ENCODE data around the gene USP40.

USP40 gene

GRCh38 chr2:233458826-233459225 lies 107.8 kb downstream of the USP40 start:
- DNase-seq (ENCODE audit: low read depth, low spot score), result no peak

- no peak for DNase-seq (ENCODE audit: low read depth, low spot score)
Measured at GRCh38 chr2:233458031-233458610, 108.5 kb downstream of the USP40 start.

DNA sequence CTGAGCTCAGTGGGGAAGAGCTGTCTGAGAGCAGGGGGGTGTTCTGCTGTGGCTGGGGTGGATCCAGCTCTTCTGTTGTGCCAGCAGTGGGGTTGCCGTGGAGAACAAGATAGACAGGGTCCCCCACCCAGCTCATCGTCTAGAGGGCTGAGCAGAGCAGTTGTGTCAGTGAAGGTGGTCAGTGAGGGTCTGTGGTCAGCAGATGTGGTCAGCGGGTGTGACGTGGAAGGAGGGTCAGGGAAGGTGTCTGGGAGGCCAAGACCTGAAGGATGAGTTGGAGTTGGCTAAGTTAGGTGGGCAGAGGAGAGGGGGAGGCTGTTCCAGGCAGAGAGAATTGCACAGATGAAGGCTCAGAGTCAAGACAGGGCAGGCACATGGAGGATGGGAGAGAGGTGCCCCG lies 109.2 kb downstream of the USP40 start:
- DNase-seq (ENCODE audit: low read depth, low spot score), result no peak

GRCh38 chr2:233456934-233457333 lies 109.6 kb downstream of the USP40 start:
- DNase-seq (ENCODE audit: low read depth, low spot score), result peak; percentile 65

GRCh38 chr2:233456111-233456510 lies 110.5 kb downstream of the USP40 start:
- no peak for DNase-seq (ENCODE audit: low read depth, low spot score)

DNA sequence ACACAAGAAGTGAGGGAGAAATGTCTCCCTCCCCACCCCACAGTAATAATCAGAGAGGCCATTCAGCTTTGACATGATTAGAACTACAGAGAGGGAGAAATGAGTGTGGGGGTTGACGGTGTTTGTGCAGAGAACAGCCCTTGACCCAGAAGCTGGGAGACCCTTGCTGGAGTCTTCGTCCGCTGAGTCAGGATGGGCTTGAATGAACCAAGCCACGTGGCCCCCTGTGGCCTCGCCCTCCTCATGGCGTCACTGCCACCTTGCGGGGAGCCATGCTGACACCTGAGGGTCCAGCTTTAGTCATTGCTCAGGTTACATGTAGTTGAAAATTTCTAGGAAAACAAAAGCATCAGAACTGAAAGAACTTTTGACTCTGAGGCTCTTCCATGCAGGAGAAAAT lies 111.1 kb downstream of the USP40 start:
- DNase-seq (ENCODE audit: low read depth, low spot score), result no peak

DNA sequence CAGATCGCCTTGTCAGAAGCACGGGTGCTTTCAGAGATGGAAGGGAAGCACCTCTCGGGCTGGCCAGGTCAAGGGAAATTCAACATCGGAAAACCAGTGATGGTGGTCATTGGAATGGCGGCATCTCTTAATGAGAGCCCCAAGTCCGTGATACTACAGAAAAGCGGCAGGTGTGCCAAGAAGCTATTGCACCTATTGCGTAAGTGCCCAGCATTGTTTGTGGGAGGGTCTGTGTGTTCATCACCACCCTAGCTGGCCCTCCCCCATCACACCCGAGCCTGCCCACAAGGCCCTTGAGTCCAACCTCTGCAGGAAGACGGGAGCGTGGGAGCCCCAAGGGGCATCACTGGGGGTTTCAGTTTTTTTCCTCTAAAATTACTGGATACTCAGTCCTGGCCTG lies 111.6 kb downstream of the USP40 start:
- no peak for DNase-seq (ENCODE audit: low read depth, low spot score)

GRCh38 chr2:233453916-233454315 lies 112.7 kb downstream of the USP40 start:
- DNase-seq (ENCODE audit: low read depth, low spot score), result no peak

- DNase-seq (ENCODE audit: low read depth, low spot score), result no peak
Measured at GRCh38 chr2:233453111-233453915, 113.3 kb downstream of the USP40 start.

DNA sequence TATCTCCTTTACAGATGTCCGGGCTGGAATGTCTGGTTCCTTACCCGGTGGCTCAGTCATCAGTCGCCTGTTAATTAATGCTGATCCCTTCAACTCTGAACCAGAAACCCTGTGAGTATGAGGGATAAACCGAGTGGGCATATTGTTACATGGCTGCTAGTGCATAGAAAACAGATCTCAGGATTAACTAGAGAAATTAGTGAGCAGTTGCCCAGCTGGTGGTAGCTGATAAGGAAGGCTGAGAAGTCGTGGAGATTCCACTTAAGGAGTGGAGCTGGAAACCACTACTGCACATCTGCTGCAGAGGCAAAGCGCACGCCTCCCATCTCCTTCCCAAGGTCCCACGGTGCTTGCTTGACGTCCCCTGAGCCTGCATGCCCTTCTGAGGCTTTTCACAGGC lies 114.6 kb downstream of the USP40 start:
- DNase-seq (ENCODE audit: low read depth, low spot score), result no peak

DNA sequence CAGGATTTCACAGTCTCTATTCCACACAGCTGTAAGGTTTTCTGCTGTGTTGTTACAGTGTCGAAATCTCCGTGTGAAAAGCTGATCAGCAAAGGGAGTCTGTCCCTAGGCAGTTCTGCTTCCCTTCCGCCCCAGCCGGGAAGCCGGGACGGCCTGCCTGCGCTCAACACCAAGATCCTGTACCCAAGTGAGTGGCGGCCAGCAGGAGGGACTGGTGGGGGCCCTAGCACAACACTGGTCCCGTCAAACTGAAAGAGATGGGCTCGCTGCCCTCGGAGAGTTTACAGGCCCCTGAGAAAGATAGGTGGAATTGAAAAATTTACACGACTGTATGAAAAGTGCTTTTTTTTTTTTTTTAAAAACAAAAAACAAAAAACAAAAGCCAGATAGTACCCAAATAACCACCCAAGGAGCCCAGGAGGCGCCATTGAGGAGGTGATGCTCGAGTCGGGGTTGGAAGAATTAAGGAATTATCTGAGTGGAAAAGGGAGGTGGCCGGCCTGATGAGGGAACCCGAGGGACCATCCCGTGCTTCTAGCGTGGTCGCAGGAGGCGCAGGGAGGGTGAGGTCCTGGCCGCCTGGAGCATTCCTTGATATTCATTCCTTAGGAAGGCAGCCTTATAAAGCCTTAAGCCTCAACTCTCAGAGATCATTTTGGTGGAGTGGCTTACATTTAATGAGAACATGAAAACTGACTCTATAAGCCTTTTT lies 115.6 kb downstream of the USP40 start:
- no peak for DNase-seq (ENCODE audit: low read depth, low spot score)

GRCh38 chr2:233449921-233450863 lies 116.4 kb downstream of the USP40 start:
- no peak for DNase-seq (ENCODE audit: low read depth, low spot score)

GRCh38 chr2:233449081-233449901 lies 117.3 kb downstream of the USP40 start:
- DNase-seq (ENCODE audit: low read depth, low spot score), result peak; percentile 87

GRCh38 chr2:233448575-233448974 lies 118.0 kb downstream of the USP40 start:
- DNase-seq (ENCODE audit: low read depth, low spot score), result peak; percentile 18

DNA sequence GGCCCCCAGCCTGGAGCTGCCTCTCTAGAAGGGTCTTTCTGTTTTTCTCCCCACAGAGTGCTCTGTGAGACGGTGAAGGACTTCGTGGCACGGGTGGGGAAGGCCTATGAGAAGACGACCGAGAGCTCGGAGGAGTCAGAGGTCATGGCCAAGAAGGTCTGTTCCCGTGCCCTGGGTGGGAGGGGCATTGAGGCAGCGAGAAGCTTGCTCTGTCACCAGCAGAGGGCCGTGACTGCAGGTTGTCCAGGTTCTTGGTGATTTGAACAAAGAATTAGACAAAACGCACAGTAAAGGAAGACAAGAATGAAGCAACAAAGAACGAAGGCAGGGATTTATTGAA lies 118.4 kb downstream of the USP40 start:
- DNase-seq (ENCODE audit: low read depth, low spot score), result peak; percentile 34

DNA sequence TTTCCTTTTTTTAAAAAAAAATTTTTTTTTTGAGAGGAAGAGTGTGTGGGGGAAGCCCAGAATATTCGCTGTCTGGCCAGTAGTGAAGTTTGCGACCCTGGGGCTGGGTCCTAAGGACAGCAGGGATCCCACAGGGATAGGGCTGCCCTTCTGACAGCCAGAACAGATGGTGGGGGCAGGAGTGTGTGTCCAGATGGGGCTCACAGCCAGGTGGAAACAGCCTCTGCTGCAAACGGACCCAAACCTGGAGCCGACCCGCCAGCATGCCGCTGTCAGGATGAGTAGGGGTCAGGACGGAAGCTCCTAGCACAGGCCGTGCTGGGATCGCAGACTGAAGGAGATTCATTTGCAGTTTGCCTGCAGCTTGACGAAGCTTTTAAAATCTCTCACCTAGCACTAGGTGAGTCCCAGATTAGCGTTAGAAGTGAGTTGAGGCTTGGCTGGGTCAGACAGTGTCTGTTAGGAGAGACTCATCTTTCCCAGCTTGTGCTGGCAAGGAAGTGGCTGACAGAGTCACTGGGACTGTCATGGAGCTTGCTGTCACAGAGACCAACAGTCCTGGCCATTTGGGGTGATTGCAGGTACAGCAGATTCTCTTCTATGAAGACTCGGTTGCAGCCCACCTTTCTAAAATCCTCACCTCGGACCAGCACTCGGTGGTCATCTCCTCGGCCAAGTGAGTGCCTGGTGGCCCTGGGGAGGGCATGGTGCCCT lies 118.9 kb downstream of the USP40 start:
- no peak for DNase-seq (ENCODE audit: low read depth, low spot score)

DNA sequence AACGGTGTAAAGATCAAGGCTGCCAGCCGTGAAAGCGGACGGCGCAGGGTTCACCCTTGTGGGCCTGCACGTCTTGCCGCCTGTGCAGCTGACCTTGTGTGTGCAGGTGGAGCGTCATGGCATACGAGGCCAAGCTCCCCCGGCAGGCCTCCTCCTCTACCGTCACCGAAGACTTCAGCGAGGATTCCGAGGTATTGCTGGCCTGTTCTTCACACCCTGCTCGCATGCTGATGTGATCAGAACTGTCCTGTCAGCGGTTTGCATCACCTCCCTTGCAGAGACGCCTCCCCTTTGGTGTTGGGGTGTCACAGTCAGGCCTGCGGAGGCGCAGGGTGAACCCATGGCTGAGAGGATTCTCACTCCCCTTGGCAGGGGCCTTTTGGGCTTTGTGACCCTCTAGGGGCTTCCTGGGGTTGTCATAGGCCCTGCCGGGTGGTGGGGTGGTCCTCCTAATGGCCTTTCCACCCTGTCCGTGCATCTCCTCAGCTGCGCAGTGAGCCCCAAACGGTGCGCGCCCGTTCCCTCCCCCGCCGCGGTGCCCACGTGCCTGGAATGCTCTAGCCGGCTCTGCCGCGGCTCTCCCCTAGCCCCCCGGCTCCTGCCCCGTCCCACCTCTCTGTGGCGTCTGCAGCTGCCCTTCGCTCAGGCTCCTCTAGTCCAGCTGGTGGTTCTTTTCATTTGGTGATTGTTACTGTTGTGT lies 119.8 kb downstream of the USP40 start:
- no peak for DNase-seq (ENCODE audit: low read depth, low spot score)

DNA sequence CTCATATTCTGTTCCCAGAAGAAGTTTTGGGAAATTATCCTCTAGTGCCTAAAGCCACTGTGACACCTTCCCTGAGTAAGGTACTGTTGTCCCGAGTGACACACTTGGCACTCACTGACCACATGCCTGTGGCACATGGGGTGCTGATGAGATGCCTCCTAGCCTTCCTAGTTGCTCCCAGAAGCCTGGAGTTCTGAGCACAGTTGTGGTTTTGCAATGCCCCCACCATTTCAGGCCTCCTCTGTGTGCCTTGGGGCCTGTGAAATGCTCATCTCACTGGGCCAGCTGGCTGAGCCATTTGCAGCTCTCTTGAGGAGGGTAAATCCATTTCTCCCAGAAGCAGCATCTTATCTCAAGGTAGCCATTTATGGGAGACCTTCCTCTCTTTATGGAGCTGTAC lies 120.5 kb downstream of the USP40 start:
- no peak for DNase-seq (ENCODE audit: low read depth, low spot score)

DNA sequence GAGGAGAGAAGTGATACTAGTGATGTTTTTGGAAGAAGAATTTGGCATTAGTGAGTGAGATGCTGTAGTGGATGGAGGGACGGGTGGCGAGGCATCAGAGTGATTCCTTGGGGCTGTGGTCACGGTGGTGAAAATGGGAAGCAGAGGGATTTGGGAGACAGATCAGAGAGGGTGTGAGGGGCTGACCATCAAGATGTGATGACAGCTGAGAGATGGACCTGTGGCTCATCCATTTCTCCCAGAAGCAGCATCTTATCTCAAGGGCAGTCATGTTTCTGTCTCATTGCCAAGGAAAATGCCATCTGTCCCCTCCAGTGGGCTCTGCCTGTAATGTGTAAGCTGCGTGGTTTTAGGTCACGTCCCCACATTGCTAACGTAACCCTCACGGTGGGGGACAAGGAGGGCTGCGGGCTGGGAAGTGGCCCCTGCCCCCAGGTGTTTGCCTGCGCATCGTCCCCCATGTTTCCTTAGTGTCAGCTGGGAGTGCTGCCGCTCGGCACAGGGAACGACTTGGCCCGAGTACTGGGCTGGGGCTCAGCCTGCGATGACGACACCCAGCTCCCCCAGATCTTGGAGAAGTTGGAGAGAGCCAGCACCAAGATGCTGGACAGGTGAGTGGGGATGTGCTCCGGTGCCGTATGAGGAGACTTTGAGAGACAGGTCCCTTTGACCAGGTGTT lies 121.3 kb downstream of the USP40 start:
- DNase-seq (ENCODE audit: low read depth, low spot score), result no peak

All from ELF-1 (cell line).